Mesenchymal stem cell (in vitro differentiated cells and primary cell): ENCODE data around the gene PARP9.
A peak's percentile ranks its signal among the peaks of the same experiment; 100 is the strongest.
"Not testable (repeated sequence)": the region's sequence is repeated elsewhere in the genome, so short reads cannot be mapped to it uniquely, and the experiment has no call there.

Source experiments
- DNase-seq: peaks from one replicate; pipeline ENCODE4 v3.0.0-alpha.2; 2013
- H2AFZ ChIP-seq: one replicate; pipeline ENCODE4 v1.6.1; 2013; ENCODE audit warnings: low read depth, mild to moderate bottlenecking, control low read depth, inconsistent platforms, low read length, moderate library complexity
- H2AK5ac ChIP-seq: 2 replicates; pipeline ENCODE4 v1.6.1; 2013; ENCODE audit warnings: low read length, moderate library complexity, mild to moderate bottlenecking, inconsistent platforms; ENCODE audit not compliant: severe bottlenecking
- H2BK120ac ChIP-seq: one replicate; pipeline ENCODE4 v1.6.1; 2013; ENCODE audit warnings: low read depth, mild to moderate bottlenecking, inconsistent platforms, low read length, moderate library complexity
- H2BK12ac ChIP-seq, 2 experiments: one replicate each; pipeline ENCODE4 v1.6.1; 2013; ENCODE audit warnings: inconsistent platforms in 2 of 2, low read length in 2 of 2, mild to moderate bottlenecking in 2 of 2, moderate library complexity in 2 of 2, control low read depth in 1 of 2
- H2BK15ac ChIP-seq: one replicate; pipeline ENCODE4 v1.6.1; 2013; ENCODE audit warnings: mild to moderate bottlenecking, low read depth, inconsistent platforms; ENCODE audit not compliant: poor library complexity, severe bottlenecking
- H2BK5ac ChIP-seq: 2 replicates; pipeline ENCODE4 v1.6.1; 2013; ENCODE audit warnings: low read depth, mild to moderate bottlenecking, low read length, control low read depth, inconsistent platforms; ENCODE audit not compliant: poor library complexity, severe bottlenecking
- H3K14ac ChIP-seq, 2 experiments: one replicate each; pipeline ENCODE4 v1.6.1; 2013; ENCODE audit warnings: inconsistent platforms in 2 of 2, low read length in 2 of 2, control low read depth in 1 of 2, mild to moderate bottlenecking in 1 of 2, moderate library complexity in 1 of 2
- H3K18ac ChIP-seq, 2 experiments: one replicate each; pipeline ENCODE4 v1.6.1; 2013; ENCODE audit warnings: inconsistent platforms in 2 of 2, low read length in 2 of 2, control low read depth in 1 of 2, low read depth in 1 of 2, mild to moderate bottlenecking in 1 of 2
- H3K23ac ChIP-seq, 2 experiments: one replicate each; pipeline ENCODE4 v1.6.1; 2013; ENCODE audit warnings: inconsistent platforms in 2 of 2, low read length in 2 of 2, mild to moderate bottlenecking in 2 of 2, moderate library complexity in 2 of 2, control low read depth in 1 of 2
- H3K27ac ChIP-seq: 2 replicates; pipeline ENCODE4 v1.5.1; 2013; ENCODE audit warnings: mild to moderate bottlenecking, moderate library complexity, low read length, control low read depth, inconsistent platforms; ENCODE audit not compliant: poor library complexity, severe bottlenecking
- H3K27me3 ChIP-seq, 2 experiments: 2 replicates each; pipeline versions ENCODE4 v1.6.1 to v1.7.0; 2013; ENCODE audit warnings: low read length in 2 of 2, mild to moderate bottlenecking in 2 of 2, moderate library complexity in 2 of 2, control low read depth in 1 of 2, inconsistent platforms in 1 of 2; ENCODE audit not compliant: control insufficient read depth in 1 of 2, insufficient read depth in 1 of 2
- H3K36me3 ChIP-seq, 2 experiments: 2 replicates each; pipeline versions ENCODE4 v1.6.1 to v1.7.0; 2013; ENCODE audit warnings: low read length in 2 of 2, control low read depth in 1 of 2, inconsistent platforms in 1 of 2, low read depth in 1 of 2, mild to moderate bottlenecking in 1 of 2; ENCODE audit not compliant: insufficient read depth in 2 of 2, control insufficient read depth in 1 of 2
- H3K4ac ChIP-seq, 2 experiments: one replicate each; pipeline ENCODE4 v1.6.1; 2013; ENCODE audit warnings: inconsistent platforms in 2 of 2, low read length in 2 of 2, mild to moderate bottlenecking in 2 of 2, moderate library complexity in 2 of 2, control low read depth in 1 of 2, low read depth in 1 of 2
- H3K4me1 ChIP-seq: 2 replicates; pipeline ENCODE4 v1.6.1; 2013; ENCODE audit warnings: low read depth, low read length, control low read depth; ENCODE audit not compliant: control insufficient read depth, insufficient read depth
- H3K4me2 ChIP-seq: 2 replicates; pipeline ENCODE4 v1.6.1; 2013; ENCODE audit warnings: low read length, mild to moderate bottlenecking, inconsistent platforms; ENCODE audit not compliant: poor library complexity, severe bottlenecking
- H3K4me3 ChIP-seq, 2 experiments: 2 replicates each; pipeline versions ENCODE4 v1.5.1 to v1.7.0; 2013; ENCODE audit warnings: low read length in 2 of 2, mild to moderate bottlenecking in 2 of 2, control low read depth in 1 of 2, low read depth in 1 of 2; ENCODE audit not compliant: insufficient read depth in 1 of 2
- H3K79me1 ChIP-seq: replicated peaks from 2 replicates; pipeline ENCODE4 v1.6.1; 2013; ENCODE audit warnings: mild to moderate bottlenecking, control low read depth, low read length, inconsistent platforms; ENCODE audit not compliant: poor library complexity, severe bottlenecking
- H3K9ac ChIP-seq: 2 replicates; pipeline ENCODE4 v1.7.0; 2013; ENCODE audit warnings: mild to moderate bottlenecking, low read length, moderate library complexity
- H3K9me3 ChIP-seq: 2 replicates; pipeline ENCODE4 v1.7.0; 2013; ENCODE audit warnings: mild to moderate bottlenecking, low read length; ENCODE audit not compliant: control insufficient read depth
- H4K8ac ChIP-seq: one replicate; pipeline ENCODE4 v1.6.1; 2013; ENCODE audit warnings: inconsistent platforms, mild to moderate bottlenecking, low read length, moderate library complexity
- H4K91ac ChIP-seq: one replicate; pipeline ENCODE4 v1.6.1; 2013; ENCODE audit warnings: mild to moderate bottlenecking, low read length, inconsistent platforms
- WGBS: methylation state at CpG from one replicate; pipeline ENCODE4 v1.1.7; 2013; ENCODE audit warnings: mixed read lengths; 5-methylcytosine and 5-hydroxymethylcytosine counted together

PARP9 gene

GRCh38 chr3:122502139-122502538 is 62.0 kb downstream of the PARP9 start:
- H2BK15ac ChIP-seq = no peak overlapping the region
- H3K36me3 ChIP-seq = peaks cover 0 to 3% of the 10 kb centered on the region in 2 experiments
- no peak overlapping the region for H3K18ac ChIP-seq
- no peak overlapping the region for H3K9ac ChIP-seq
- peaks cover 1% of the 10 kb centered on the region for H3K79me1 ChIP-seq
- H3K27me3 ChIP-seq = no peaks in the 10 kb centered on the region
- no peak overlapping the region for H2BK12ac ChIP-seq
- H4K8ac ChIP-seq = no peak overlapping the region
- WGBS = 29% methylated on average over 1 of the region's 2 CpGs
- H2BK5ac ChIP-seq = no peak overlapping the region
- H3K4me2 ChIP-seq = no peak overlapping the region
- no peak overlapping the region for H3K4ac ChIP-seq
- peaks cover 2% of the 10 kb centered on the region for H3K4me1 ChIP-seq
- H3K9me3 ChIP-seq = no peaks in the 10 kb centered on the region
- H2AFZ ChIP-seq = no peak overlapping the region
- H3K14ac ChIP-seq = no peak overlapping the region
- H3K27ac ChIP-seq = no peak overlapping the region
- no peak overlapping the region for H2AK5ac ChIP-seq
- no peak overlapping the region for H3K23ac ChIP-seq
- DNase-seq = no peak
- H2BK120ac ChIP-seq = no peak overlapping the region
- no peak overlapping the region for H4K91ac ChIP-seq
- no peak overlapping the region for H3K4me3 ChIP-seq

DNA sequence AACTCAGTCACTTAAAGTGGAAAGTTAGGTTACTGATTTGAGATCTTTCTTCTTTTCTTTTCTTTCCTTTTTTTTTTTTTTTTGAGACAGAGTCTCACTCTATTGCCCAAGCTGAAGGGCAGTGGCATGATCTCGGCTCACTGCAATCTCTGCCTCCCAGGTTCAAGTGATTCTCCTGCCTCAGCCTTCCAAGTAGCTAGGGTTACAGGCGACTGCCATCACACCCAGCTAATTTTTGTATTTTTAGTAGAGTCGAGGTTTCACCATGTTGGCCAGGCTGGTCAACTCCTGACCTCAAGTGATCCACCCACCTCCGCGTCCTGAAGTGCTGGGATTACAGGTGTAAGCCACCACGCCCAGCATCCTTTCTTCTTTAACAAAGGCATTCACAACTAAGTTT is 63.1 kb downstream of the PARP9 start:
- not testable (repeated sequence) for H3K4me1 ChIP-seq, H3K79me1 ChIP-seq, H3K4me3 ChIP-seq, H3K27ac ChIP-seq, H3K4me2 ChIP-seq, H2BK5ac ChIP-seq, H3K18ac ChIP-seq, H4K91ac ChIP-seq, H2BK120ac ChIP-seq, H4K8ac ChIP-seq, H2BK12ac ChIP-seq, H3K4ac ChIP-seq, H3K9me3 ChIP-seq, H3K14ac ChIP-seq, DNase-seq, H2BK15ac ChIP-seq, H3K27me3 ChIP-seq, H3K23ac ChIP-seq, H3K9ac ChIP-seq, H3K36me3 ChIP-seq, H2AFZ ChIP-seq, H2AK5ac ChIP-seq
- 91% methylated on average over 6 of the region's 6 CpGs for WGBS

DNA sequence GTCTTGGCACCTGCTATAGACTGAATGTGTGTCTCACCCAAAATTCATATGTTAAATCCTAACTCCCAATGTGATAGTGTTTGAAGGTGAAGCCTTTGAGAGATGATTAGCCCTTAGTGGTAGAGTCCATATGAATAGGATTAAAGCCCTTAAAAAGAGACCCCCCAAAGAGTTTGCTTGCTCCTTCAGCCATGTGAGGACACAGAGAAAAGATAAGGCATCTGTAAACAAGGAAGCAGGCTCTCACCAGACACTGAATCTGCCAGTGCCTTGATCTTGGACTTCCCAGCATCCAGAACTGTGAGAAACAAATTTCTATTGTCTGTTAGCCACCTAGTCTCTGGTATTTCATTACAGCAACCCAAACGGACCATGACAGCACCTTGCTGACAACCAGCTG is 65.9 kb downstream of the PARP9 start:
- Histone ChIP-seq H3K4me1 (peaks cover 2% of the 10 kb centered on the region), H3K36me3 (peaks cover 0 to 29% of the 10 kb centered on the region in 2 experiments), H3K23ac (no peak overlapping the region), H3K4me2 (no peak overlapping the region), H3K9ac (peak overlapping the region; percentile 35), H3K9me3 (no peaks in the 10 kb centered on the region), H2BK12ac (no peak overlapping the region), H3K18ac (no peak overlapping the region), H3K27ac (no peak overlapping the region), H2BK15ac (no peak overlapping the region), H2AK5ac (no peak overlapping the region), H4K91ac (no peak overlapping the region), H3K79me1 (peaks cover 5% of the 10 kb centered on the region), H2AFZ (no peak overlapping the region), H4K8ac (no peak overlapping the region), H3K4ac (no peak overlapping the region), H3K14ac (no peak overlapping the region), H3K4me3 (no peak overlapping the region), H2BK5ac (no peak overlapping the region), H2BK120ac (no peak overlapping the region), H3K27me3 (no peaks in the 10 kb centered on the region)
- no peak for DNase-seq
- 20% methylated on average over 1 of the region's 1 CpG for WGBS

GRCh38 chr3:122497425-122497824 is 66.7 kb downstream of the PARP9 start:
- no CpG with 5 or more reads among the region's 1 CpG for WGBS

More at GRCh38 chr3:122497425-122497824, 66.7 kb downstream of the PARP9 start:
- peak; percentile 90 for DNase-seq
- no peak overlapping the region for H3K27ac ChIP-seq
- no peak overlapping the region for H3K14ac ChIP-seq
- H2AFZ ChIP-seq = no peak overlapping the region
- peaks cover 5% of the 10 kb centered on the region for H3K79me1 ChIP-seq
- no peak overlapping the region for H2BK15ac ChIP-seq
- no peak overlapping the region for H3K4me2 ChIP-seq
- H3K18ac ChIP-seq = no peak overlapping the region
- no peak overlapping the region for H3K4ac ChIP-seq
- H3K9ac ChIP-seq = peak overlapping the region; percentile 35
- H4K91ac ChIP-seq = no peak overlapping the region
- no peak overlapping the region for H2BK12ac ChIP-seq
- peaks cover 0 to 36% of the 10 kb centered on the region in 2 experiments for H3K36me3 ChIP-seq
- no peak overlapping the region for H2BK120ac ChIP-seq
- no peak overlapping the region for H4K8ac ChIP-seq
- no peak overlapping the region for H3K23ac ChIP-seq
- H2BK5ac ChIP-seq = no peak overlapping the region
- no peaks in the 10 kb centered on the region for H3K9me3 ChIP-seq
- no peak overlapping the region for H2AK5ac ChIP-seq
- H3K4me3 ChIP-seq = no peak overlapping the region
- H3K27me3 ChIP-seq = no peaks in the 10 kb centered on the region
- peaks cover 2% of the 10 kb centered on the region for H3K4me1 ChIP-seq
